ENCODE results near the gene METRNL.
"Not testable (repeated sequence)": the region's sequence is repeated elsewhere in the genome, so short reads cannot be mapped to it uniquely, and the experiment has no call there.

METRNL gene

GRCh38 chr17:83132251-83133081, 53.1 kb downstream of the METRNL start:
- no peaks in the 10 kb centered on the region for H3K9me3 ChIP-seq (ENCODE audit: control insufficient read depth, insufficient read depth, low read length)
- H3K36me3 ChIP-seq (ENCODE audit: control insufficient read depth, low read length) = no peaks in the 10 kb centered on the region
- H3K27me3 ChIP-seq (ENCODE audit: control insufficient read depth, low read length) = peaks cover 12% of the 10 kb centered on the region
- H3K4me1 ChIP-seq (ENCODE audit: control insufficient read depth, low read length) = no peaks in the 10 kb centered on the region
- H3K27ac ChIP-seq (ENCODE audit: low read depth, low read length) = no peak overlapping the region
- H3K4me2 ChIP-seq (ENCODE audit: low read length) = no peak overlapping the region
- no peaks in the 10 kb centered on the region for H3F3A ChIP-seq (ENCODE audit: control insufficient read depth, insufficient read depth)
- no peaks in the 10 kb centered on the region for H3K9me2 ChIP-seq (replicated peaks; ENCODE audit: control insufficient read depth, low read length)
- no peaks in the 10 kb centered on the region for H4K20me1 ChIP-seq (ENCODE audit: control insufficient read depth, insufficient read depth, low read depth, low read length)
- no peak overlapping the region for H3K4me3 ChIP-seq (ENCODE audit: low read length)
- no peaks in the 10 kb centered on the region for H3K79me2 ChIP-seq (ENCODE audit: control insufficient read depth, low read length)
- no peak for TF ChIP-seq CTCF (IDR thresholded peaks at IDR 0.05; ENCODE audit: low read depth, low read length, poor library complexity, severe bottlenecking)
- no peak for TF ChIP-seq EZH2phosphoT487 (IDR thresholded peaks at IDR 0.05; ENCODE audit: borderline replicate concordance, low read length)

- Histone ChIP-seq H3K9me3 (ENCODE audit: control insufficient read depth, insufficient read depth, low read length) (no peaks in the 10 kb centered on the region), H3K27ac (ENCODE audit: low read depth, low read length) (no peak overlapping the region), H3K27me3 (ENCODE audit: control insufficient read depth, low read length) (peaks cover 12% of the 10 kb centered on the region), H3F3A (ENCODE audit: control insufficient read depth, insufficient read depth) (no peaks in the 10 kb centered on the region), H3K79me2 (ENCODE audit: control insufficient read depth, low read length) (no peaks in the 10 kb centered on the region), H3K4me1 (ENCODE audit: control insufficient read depth, low read length) (no peaks in the 10 kb centered on the region), H3K4me2 (ENCODE audit: low read length) (no peak overlapping the region), H3K36me3 (ENCODE audit: control insufficient read depth, low read length) (no peaks in the 10 kb centered on the region), H4K20me1 (ENCODE audit: control insufficient read depth, insufficient read depth, low read depth, low read length) (no peaks in the 10 kb centered on the region), H3K9me2 (replicated peaks; ENCODE audit: control insufficient read depth, low read length) (no peaks in the 10 kb centered on the region), H3K4me3 (ENCODE audit: low read length) (no peak overlapping the region)
- TF ChIP-seq EZH2phosphoT487 (IDR thresholded peaks at IDR 0.05; ENCODE audit: borderline replicate concordance, low read length) (no peak), CTCF (IDR thresholded peaks at IDR 0.05; ENCODE audit: low read depth, low read length, poor library complexity, severe bottlenecking) (no peak)
Observed at GRCh38 chr17:83133302-83134121, 54.1 kb downstream of the METRNL start.

GRCh38 chr17:83134456-83134855, 55.0 kb downstream of the METRNL start:
- peaks cover 15% of the 10 kb centered on the region for H3K27me3 ChIP-seq (ENCODE audit: control insufficient read depth, low read length)
- not testable (repeated sequence) for H3K79me2 ChIP-seq (ENCODE audit: control insufficient read depth, low read length); H3K9me3 ChIP-seq (ENCODE audit: control insufficient read depth, insufficient read depth, low read length); H3K4me1 ChIP-seq (ENCODE audit: control insufficient read depth, low read length); H3K27ac ChIP-seq (ENCODE audit: low read depth, low read length); H3K9me2 ChIP-seq (replicated peaks; ENCODE audit: control insufficient read depth, low read length); H3K4me3 ChIP-seq (ENCODE audit: low read length); H3F3A ChIP-seq (ENCODE audit: control insufficient read depth, insufficient read depth); H3K36me3 ChIP-seq (ENCODE audit: control insufficient read depth, low read length); H3K4me2 ChIP-seq (ENCODE audit: low read length); H4K20me1 ChIP-seq (ENCODE audit: control insufficient read depth, insufficient read depth, low read depth, low read length)

GRCh38 chr17:83135692-83136091, 56.3 kb downstream of the METRNL start:
- Histone ChIP-seq H3K4me2 (ENCODE audit: low read length) (no peak overlapping the region), H3K79me2 (ENCODE audit: control insufficient read depth, low read length) (no peaks in the 10 kb centered on the region), H3K4me1 (ENCODE audit: control insufficient read depth, low read length) (no peaks in the 10 kb centered on the region), H4K20me1 (ENCODE audit: control insufficient read depth, insufficient read depth, low read depth, low read length) (no peaks in the 10 kb centered on the region), H3K9me3 (ENCODE audit: control insufficient read depth, insufficient read depth, low read length) (no peaks in the 10 kb centered on the region), H3K27ac (ENCODE audit: low read depth, low read length) (no peak overlapping the region), H3K9me2 (replicated peaks; ENCODE audit: control insufficient read depth, low read length) (no peaks in the 10 kb centered on the region), H3F3A (ENCODE audit: control insufficient read depth, insufficient read depth) (no peaks in the 10 kb centered on the region), H3K4me3 (ENCODE audit: low read length) (no peak overlapping the region), H3K36me3 (ENCODE audit: control insufficient read depth, low read length) (no peaks in the 10 kb centered on the region), H3K27me3 (ENCODE audit: control insufficient read depth, low read length) (peaks cover 15% of the 10 kb centered on the region)
- no peak for TF ChIP-seq CTCF (IDR thresholded peaks at IDR 0.05; ENCODE audit: low read depth, low read length, poor library complexity, severe bottlenecking)
- no peak for TF ChIP-seq EZH2phosphoT487 (IDR thresholded peaks at IDR 0.05; ENCODE audit: borderline replicate concordance, low read length)
